Measurements from ENCODE around the gene ARL5C.

GRCh38 chr17:39139561-39139960 lies 26.4 kb downstream of the ARL5C start:
- TF ChIP-seq CTCF (IDR thresholded peaks at IDR 0.05; ENCODE audit: low read depth, low read length, missing input control) (no peak), REST (IDR thresholded peaks at IDR 0.05) (no peak), RAD21 (IDR thresholded peaks at IDR 0.05) (no peak), MAX (IDR thresholded peaks at IDR 0.05) (no peak), TAF1 (conservative IDR thresholded peaks at IDR 0.05) (no peak), FOXA1 (IDR thresholded peaks at IDR 0.05) (no peak)

All from liver (tissue), 3 donors.